ENCODE results near the gene USP1. TPM values are rescaled to one million over a fixed set of nuclear protein-coding genes. Genes with fewer than 3 reads are reported as not detected.
A peak's percentile ranks its signal among the peaks of the same experiment; 100 is the strongest.

USP1 gene
- polyA plus RNA-seq, 1 donor from 2014 or later = 20.3 TPM

GRCh38 chr1:62433861-62434617 lies 2.8 kb upstream of the USP1 start:
- H3K27me3 ChIP-seq (ENCODE audit: insufficient read depth, low read depth, low read length) = no peaks in the 10 kb centered on the region

GRCh38 chr1:62434618-62435001 lies 2.2 kb upstream of the USP1 start:
- Histone ChIP-seq H3K9me3 (ENCODE audit: low read length) (no peaks in the 10 kb centered on the region), H3K79me2 (replicated peaks; ENCODE audit: insufficient read depth, low read length) (peaks cover 18% of the 10 kb centered on the region), H3K9me2 (ENCODE audit: insufficient read depth, low read length) (no peaks in the 10 kb centered on the region), H3K27me3 (ENCODE audit: insufficient read depth, low read depth, low read length) (no peaks in the 10 kb centered on the region), H4K20me1 (ENCODE audit: insufficient read depth) (no peaks in the 10 kb centered on the region), H3K4me2 (ENCODE audit: low read length) (no peak overlapping the region), H2AFZ (ENCODE audit: low read depth, low read length) (no peak overlapping the region), H3K27ac (ENCODE audit: low read length) (no peak overlapping the region), H3F3A (ENCODE audit: insufficient read depth, low read length, poor library complexity, severe bottlenecking) (no peaks in the 10 kb centered on the region), H3K4me3 (ENCODE audit: low read length) (no peak overlapping the region), H3K9ac (ENCODE audit: low read length) (no peak overlapping the region), H3K36me3 (ENCODE audit: insufficient read depth, low read length) (no peaks in the 10 kb centered on the region)
- TF ChIP-seq POLR2AphosphoS5 (IDR thresholded peaks at IDR 0.05) = no peak
- no peak for TF ChIP-seq EP300 (conservative IDR thresholded peaks at IDR 0.05; ENCODE audit: poor library complexity, severe bottlenecking)

More at GRCh38 chr1:62433861-62434617, 2.8 kb upstream of the USP1 start:
- Histone ChIP-seq H3K4me2 (ENCODE audit: low read length) (no peak overlapping the region), H3K27ac (ENCODE audit: low read length) (no peak overlapping the region), H3K9ac (ENCODE audit: low read length) (no peak overlapping the region), H3F3A (ENCODE audit: insufficient read depth, low read length, poor library complexity, severe bottlenecking) (no peaks in the 10 kb centered on the region), H4K20me1 (ENCODE audit: insufficient read depth) (no peaks in the 10 kb centered on the region), H2AFZ (ENCODE audit: low read depth, low read length) (no peak overlapping the region), H3K9me3 (ENCODE audit: low read length) (no peaks in the 10 kb centered on the region), H3K36me3 (ENCODE audit: insufficient read depth, low read length) (no peaks in the 10 kb centered on the region), H3K79me2 (replicated peaks; ENCODE audit: insufficient read depth, low read length) (peaks cover 12% of the 10 kb centered on the region), H3K4me3 (ENCODE audit: low read length) (no peak overlapping the region), H3K9me2 (ENCODE audit: insufficient read depth, low read length) (no peaks in the 10 kb centered on the region)
- TF ChIP-seq EP300 (conservative IDR thresholded peaks at IDR 0.05; ENCODE audit: poor library complexity, severe bottlenecking) (no peak), CTCF (IDR thresholded peaks at IDR 0.05; ENCODE audit: poor library complexity, severe bottlenecking) (no peak), TAF1 (IDR thresholded peaks at IDR 0.05; ENCODE audit: low read depth) (no peak), RAD21 (conservative IDR thresholded peaks at IDR 0.05) (peak; percentile 17), SMC3 (conservative IDR thresholded peaks at IDR 0.05; ENCODE audit: poor library complexity) (peak; percentile 25), REST (IDR thresholded peaks at IDR 0.05; ENCODE audit: borderline replicate concordance) (no peak), POLR2AphosphoS5 (IDR thresholded peaks at IDR 0.05) (no peak), MXI1 (conservative IDR thresholded peaks at IDR 0.05; ENCODE audit: poor library complexity, severe bottlenecking) (no peak)

All from neural cell (in vitro differentiated cells).